Measurements from ENCODE around the gene CDYL2. TPM values are rescaled to one million over a fixed set of nuclear protein-coding genes. Genes with fewer than 3 reads are reported as not detected.

The CDYL2 gene
- polyA plus RNA-seq, 1 of the 3 experiments (the other 2 are of a cell fraction), result 0.03 TPM

- Histone ChIP-seq H3K36me3 (replicated peaks in 1 of 2; ENCODE audit: control insufficient read depth in 1 of 2, insufficient read depth in 2 of 2, low read length in 1 of 2) (no peaks in the 10 kb centered on the region), H3K27me3 (ENCODE audit: insufficient read depth) (no peaks in the 10 kb centered on the region)
Measured at GRCh38 chr16:80723091-80723490, 81.3 kb downstream of the CDYL2 start.

GRCh38 chr16:80720804-80721371, 83.5 kb downstream of the CDYL2 start:
- H4K20me1 ChIP-seq (ENCODE audit: insufficient read depth), result no peaks in the 10 kb centered on the region
- H3K27me3 ChIP-seq (ENCODE audit: insufficient read depth), result no peaks in the 10 kb centered on the region
- no peak overlapping the region for H3K4me3 ChIP-seq (ENCODE audit: low read depth in 2 of 2, low read length in 1 of 2)
- H3K9me2 ChIP-seq, result no peaks in the 10 kb centered on the region
- CTCF ChIA-PET, result interaction anchor here (0.6 kb wide), 1 partner anchor 474 kb away, joined by 3 read pairs; no protein-coding TSS in a partner anchor
- no peak for DNase-seq
- no peaks in the 10 kb centered on the region for H3K79me2 ChIP-seq (ENCODE audit: insufficient read depth)
- no peak overlapping the region for H3K4me2 ChIP-seq
- H2AFZ ChIP-seq (ENCODE audit: low read depth), result no peak overlapping the region
- no peak overlapping the region for H3K27ac ChIP-seq (ENCODE audit: low read depth in 2 of 2, low read length in 1 of 2)
- H3K36me3 ChIP-seq (replicated peaks in 1 of 2; ENCODE audit: control insufficient read depth in 1 of 2, insufficient read depth in 2 of 2, low read length in 1 of 2), result no peaks in the 10 kb centered on the region
- H3K4me1 ChIP-seq (ENCODE audit: control insufficient read depth in 1 of 2, insufficient read depth in 2 of 2, low read depth in 1 of 2, low read length in 1 of 2), result no peaks in the 10 kb centered on the region
- no peaks in the 10 kb centered on the region for H3K9me3 ChIP-seq
- POLR2A ChIA-PET, result no interaction called here
- no peaks in the 10 kb centered on the region for H3F3A ChIP-seq (replicated peaks; ENCODE audit: insufficient read depth)
- H3K9ac ChIP-seq, result no peak overlapping the region
- WGBS (ENCODE audit: low lambda C conversion rate), result 22% methylated on average over 5 of the region's 5 CpGs
- no peak for TF ChIP-seq SMC3 (IDR thresholded peaks at IDR 0.05; ENCODE audit: low read depth, low read length)
- no peak for TF ChIP-seq POLR2AphosphoS5 (IDR thresholded peaks at IDR 0.05; ENCODE audit: low read depth, low read length)
- TF ChIP-seq TEAD4 (IDR thresholded peaks at IDR 0.05; ENCODE audit: borderline replicate concordance, insufficient read depth), result no peak
- TF ChIP-seq PBX3 (IDR thresholded peaks at IDR 0.05), result no peak
- no peak for TF ChIP-seq JUND (IDR thresholded peaks at IDR 0.05)
- no peak for TF ChIP-seq TCF12 (IDR thresholded peaks at IDR 0.05)
- TF ChIP-seq EP300 (IDR thresholded peaks at IDR 0.05; ENCODE audit: borderline replicate concordance in 1 of 2, low read depth in 1 of 2, low read length in 1 of 2), result no peak
- no peak for TF ChIP-seq CTCF (IDR thresholded peaks at IDR 0.05)
- no peak for TF ChIP-seq YY1 (IDR thresholded peaks at IDR 0.05; ENCODE audit: low read depth)
- TF ChIP-seq MAX (IDR thresholded peaks at IDR 0.05; ENCODE audit: low read depth), result no peak
- TF ChIP-seq REST (IDR thresholded peaks at IDR 0.05; ENCODE audit: low read depth, low read length), result no peak
- no peak for TF ChIP-seq ZBTB33 (IDR thresholded peaks at IDR 0.05; ENCODE audit: borderline replicate concordance, low read depth)
- no peak for TF ChIP-seq RFX5 (IDR thresholded peaks at IDR 0.05; ENCODE audit: low read length)
- no peak for TF ChIP-seq MEF2A (IDR thresholded peaks at IDR 0.05; ENCODE audit: borderline replicate concordance, low read depth)
- no peak for TF ChIP-seq RXRA (IDR thresholded peaks at IDR 0.05; ENCODE audit: borderline replicate concordance, low read depth)
- no peak for TF ChIP-seq EZH2phosphoT487 (IDR thresholded peaks at IDR 0.05; ENCODE audit: borderline replicate concordance, low read depth)
- no peak for TF ChIP-seq NRF1 (IDR thresholded peaks at IDR 0.05; ENCODE audit: low read depth, low read length)
- no peak for TF ChIP-seq ELF1 (IDR thresholded peaks at IDR 0.05)

More at GRCh38 chr16:80723091-80723490, 81.3 kb downstream of the CDYL2 start:
- Histone ChIP-seq H3K27ac (ENCODE audit: low read depth in 2 of 2, low read length in 1 of 2) (no peak overlapping the region), H3K9me3 (no peaks in the 10 kb centered on the region), H3K4me3 (ENCODE audit: low read depth in 2 of 2, low read length in 1 of 2) (no peak overlapping the region), H4K20me1 (ENCODE audit: insufficient read depth) (no peaks in the 10 kb centered on the region), H3K4me1 (ENCODE audit: control insufficient read depth in 1 of 2, insufficient read depth in 2 of 2, low read depth in 1 of 2, low read length in 1 of 2) (no peaks in the 10 kb centered on the region), H3K79me2 (ENCODE audit: insufficient read depth) (no peaks in the 10 kb centered on the region), H3F3A (replicated peaks; ENCODE audit: insufficient read depth) (no peaks in the 10 kb centered on the region), H3K4me2 (no peak overlapping the region), H2AFZ (ENCODE audit: low read depth) (no peak overlapping the region), H3K9ac (no peak overlapping the region), H3K9me2 (no peaks in the 10 kb centered on the region)
- ChIA-PET CTCF (interaction anchor here (0.9 kb wide), 1 partner anchor 11 kb away, joined by 3 read pairs; no protein-coding TSS in a partner anchor), POLR2A (no interaction called here)
- 0% methylated on average over 2 of the region's 4 CpGs for WGBS (ENCODE audit: low lambda C conversion rate)
- DNase-seq, result no peak
- no peak for TF ChIP-seq GABPA (IDR thresholded peaks at IDR 0.05; ENCODE audit: low read depth)
